NCI-H748 (cell line): ENCODE data around the gene TIMM10B.

Experiments
- DNase-seq: peaks from one replicate; lab custom pipeline; 2025; ENCODE audit not compliant: unreplicated experiment; lab: John Stamatoyannopoulos, UW

TIMM10B gene

GRCh38 chr11:6481012-6481923 lies at the start of gene TIMM10B, which contains the start of gene ARFIP2:
TSS of gene TIMM10B (plus strand) at chr11:6481501. CDS start at chr11:6481517, 16 bp downstream.
TSS of gene ARFIP2 (minus strand) at chr11:6481331. CDS start at chr11:6480421, 910 bp downstream.
- DNase-seq = peak; percentile 98

GRCh38 chr11:6431861-6432260 lies 49.4 kb upstream of the TIMM10B start:
- no peak for DNase-seq

- peak; percentile 9 for DNase-seq
Observed at GRCh38 chr11:6433998-6434660, 47.2 kb upstream of the TIMM10B start.

- DNase-seq = no peak
Observed at GRCh38 chr11:6437423-6437822, 43.9 kb upstream of the TIMM10B start.

- no peak for DNase-seq
Observed at GRCh38 chr11:6437993-6438392, 43.3 kb upstream of the TIMM10B start.

- peak; percentile 64 for DNase-seq
Observed at GRCh38 chr11:6438979-6439571, 42.2 kb upstream of the TIMM10B start.

GRCh38 chr11:6440906-6441358 lies 40.4 kb upstream of the TIMM10B start, which contains the start of gene HPX:
TSS of gene HPX (minus strand) at chr11:6440987. CDS start at chr11:6440963, 24 bp downstream.
- no peak for DNase-seq

- no peak for DNase-seq
Observed at GRCh38 chr11:6442441-6442840, 38.9 kb upstream of the TIMM10B start.

- peak; percentile 50 for DNase-seq
Observed at GRCh38 chr11:6443269-6444003, 37.9 kb upstream of the TIMM10B start.

- DNase-seq = no peak
Observed at GRCh38 chr11:6448574-6448973, 32.7 kb upstream of the TIMM10B start.

GRCh38 chr11:6452219-6452618 lies 29.1 kb upstream of the TIMM10B start:
- no peak for DNase-seq

- DNase-seq = no peak
Observed at GRCh38 chr11:6453152-6453551, 28.1 kb upstream of the TIMM10B start.

GRCh38 chr11:6455070-6455469 lies 26.2 kb upstream of the TIMM10B start:
- no peak for DNase-seq

GRCh38 chr11:6456361-6457073 lies 24.8 kb upstream of the TIMM10B start:
- no peak for DNase-seq

GRCh38 chr11:6457581-6458320 lies 23.6 kb upstream of the TIMM10B start:
- no peak for DNase-seq

- DNase-seq = no peak
Observed at GRCh38 chr11:6458352-6459098, 22.8 kb upstream of the TIMM10B start.

GRCh38 chr11:6459099-6459450 lies 22.2 kb upstream of the TIMM10B start:
- no peak for DNase-seq

GRCh38 chr11:6468712-6469495 lies 12.4 kb upstream of the TIMM10B start:
- peak; percentile 90 for DNase-seq
